HepG2 (cell line): Measurements from ENCODE around the gene C6orf15. TPM values are rescaled to one million over a fixed set of nuclear protein-coding genes. Genes with fewer than 3 reads are reported as not detected.

Experiments
- ATAC-seq: fragments of 200-7000 bp; cut with Tn5 transposase; 3 replicates; pipeline ENCODE4 v1.9.1; 2020; ENCODE audit warnings: mild to moderate bottlenecking, moderate library complexity
- BruUV-seq: library from RNA; stranded (reverse); fragments of 400-500 nt; replicated peaks from 2 replicates; lab custom pipeline; 2021; lab: Mats Ljungman, UMichigan
- CTCF ChIA-PET: fragments of 300-600 bp; formaldehyde crosslinking; extraction: SDS; loops from one replicate; lab custom pipeline; 2021; ENCODE audit warnings: low total read pairs, inconsistent platforms, low intra/inter-chr PET ratio; lab: Yijun Ruan, JAX
- POLR2A ChIA-PET: fragments of 350-600 bp; sonication (Branson Sonifier 250); formaldehyde crosslinking; loops from one replicate; lab custom pipeline; 2020; ENCODE audit warnings: antibody characterized with exemption, inconsistent platforms; lab: Yijun Ruan, JAX
- DNase-seq: peaks from one replicate; pipeline ENCODE4 v3.0.0-alpha.2; 2015; ENCODE audit warnings: low spot score
- FAIRE-seq: peaks from 3 replicates; lab custom pipeline; 2011; peaks lifted over from hg19 to GRCh38; lab: Jason Lieb, UNC
- H2AFZ ChIP-seq: one replicate; pipeline ENCODE4 v1.6.1; 2011; ENCODE audit warnings: low read length, inconsistent platforms
- H3K27ac ChIP-seq: fragments of 300-600 bp; 3 replicates; pipeline ENCODE4 v1.8.0; 2011; ENCODE audit warnings: mixed run types, mild to moderate bottlenecking, mixed read lengths, low read length, inconsistent platforms; ENCODE audit not compliant: insufficient read depth; ENCODE audit errors: extremely low read length
- H3K27me3 ChIP-seq, 2 experiments: fragments of 200-600 bp in 1 of 2; 2 replicates in 1 of 2; 3 replicates in 1 of 2; pipeline versions ENCODE4 v1.6.0 to v1.8.0; 2011; ENCODE audit warnings: low read length in 2 of 2, mild to moderate bottlenecking in 2 of 2, moderate library complexity in 2 of 2, inconsistent platforms in 1 of 2; ENCODE audit not compliant: insufficient read depth in 2 of 2, control insufficient read depth in 1 of 2
- H3K36me3 ChIP-seq, 2 experiments: fragments of 200-600 bp in 1 of 2; replicated peaks in 1 of 2; 2 replicates in 1 of 2; 3 replicates in 1 of 2; pipeline versions ENCODE4 v1.5.1 to v1.8.0; 2011; ENCODE audit warnings: low read length in 2 of 2, inconsistent platforms in 1 of 2; ENCODE audit not compliant: insufficient read depth in 2 of 2, control insufficient read depth in 1 of 2
- H3K4me1 ChIP-seq: 2 replicates; pipeline ENCODE4 v1.5.1; 2012; ENCODE audit warnings: low read length, inconsistent platforms; ENCODE audit not compliant: insufficient read depth
- H3K4me2 ChIP-seq: 2 replicates; pipeline ENCODE4 v1.6.0; 2011; ENCODE audit warnings: low read depth, low read length, inconsistent platforms
- H3K4me3 ChIP-seq, 3 experiments: fragments of 200-600 bp in 1 of 3; sonication (generic), shearing (Covaris generic) in 1 of 3; replicated peaks in 1 of 3; 2 replicates each; pipeline ENCODE4 v1.5.1; 2011 to 2016; ENCODE audit warnings: low read length in 3 of 3, inconsistent platforms in 2 of 3, low read depth in 2 of 3, mild to moderate bottlenecking in 2 of 3, control low read depth in 1 of 3, mixed read lengths in 1 of 3; ENCODE audit not compliant: insufficient read depth in 1 of 3
- H3K79me2 ChIP-seq: one replicate; pipeline ENCODE4 v1.6.1; 2011; ENCODE audit warnings: low read length, inconsistent platforms; ENCODE audit not compliant: insufficient read depth
- H3K9ac ChIP-seq: 2 replicates; pipeline ENCODE4 v1.6.0; 2011; ENCODE audit warnings: mild to moderate bottlenecking, low read depth, low read length, inconsistent platforms; ENCODE audit not compliant: insufficient read depth
- H3K9me3 ChIP-seq: 2 replicates; pipeline ENCODE4 v1.5.1; 2012; ENCODE audit warnings: mild to moderate bottlenecking, low read length
- H4K20me1 ChIP-seq: 2 replicates; pipeline ENCODE4 v1.6.0; 2011; ENCODE audit warnings: inconsistent platforms, mild to moderate bottlenecking, low read length, moderate library complexity; ENCODE audit not compliant: insufficient read depth
- ARHGAP35 ChIP-seq: sonication (generic); formaldehyde crosslinking; IDR thresholded peaks from 2 replicates; pipeline ENCODE4 v1.9.0; 2022; ENCODE audit warnings: mild to moderate bottlenecking, inconsistent platforms, moderate library complexity, missing genetic modification reagents, borderline replicate concordance
- ATF1 ChIP-seq: IDR thresholded peaks from 2 replicates; pipeline ENCODE4 v1.6.1; 2016; ENCODE audit warnings: mild to moderate bottlenecking, control low read depth
- CBX2 ChIP-seq, 2 experiments: fragments of 200-600 bp in 1 of 2; sonication (generic); formaldehyde crosslinking in 1 of 2; IDR thresholded peaks; 2 replicates each; pipeline versions ENCODE4 v1.7.0 to v1.8.1; 2018 to 2022; ENCODE audit warnings: low read depth in 2 of 2, low read length in 1 of 2, mild to moderate bottlenecking in 1 of 2, missing genetic modification reagents in 1 of 2
- GABPB1 ChIP-seq: IDR thresholded peaks from 2 replicates; pipeline ENCODE4 v1.6.1; 2016; ENCODE audit warnings: mild to moderate bottlenecking, missing genetic modification reagents, moderate library complexity, missing compliant biosample characterization
- GMEB2 ChIP-seq: IDR thresholded peaks from 2 replicates; pipeline ENCODE4 v1.6.1; 2016; ENCODE audit warnings: missing biosample characterization, missing genetic modification reagents, low read depth
- IRF9 ChIP-seq: sonication (generic); formaldehyde crosslinking; IDR thresholded peaks from 2 replicates; pipeline ENCODE4 v1.8.0; 2022; ENCODE audit warnings: missing genetic modification reagents, mild to moderate bottlenecking, borderline replicate concordance
- KAT2B ChIP-seq: fragments of 150-350 bp; IDR thresholded peaks from 2 replicates; pipeline ENCODE4 v1.6.1; 2014; ENCODE audit warnings: low read depth, low read length, borderline replicate concordance
- PATZ1 ChIP-seq: sonication (generic); formaldehyde crosslinking; IDR thresholded peaks from 2 replicates; pipeline ENCODE4 v1.4.0; 2020; ENCODE audit warnings: missing genetic modification reagents
- PITX1 ChIP-seq: sonication (generic); formaldehyde crosslinking; IDR thresholded peaks from 2 replicates; pipeline ENCODE4 v1.5.1; 2020; ENCODE audit warnings: mild to moderate bottlenecking, missing genetic modification reagents
- RFXANK ChIP-seq: IDR thresholded peaks from 2 replicates; pipeline ENCODE4 v1.6.1; 2016
- SMAD9 ChIP-seq: sonication (generic); formaldehyde crosslinking; IDR thresholded peaks from 2 replicates; pipeline ENCODE4 v1.5.1; 2020; ENCODE audit warnings: mild to moderate bottlenecking, missing genetic modification reagents
- SRSF1 ChIP-seq: fragments of 200-400 bp; formaldehyde crosslinking; optimal IDR thresholded peaks from 2 replicates; pipeline ENCODE3; 2017; ENCODE audit warnings: mild to moderate bottlenecking, low read depth, low read length, moderate library complexity
- ZBED4 ChIP-seq: sonication (generic); formaldehyde crosslinking; IDR thresholded peaks from 2 replicates; pipeline ENCODE4 v1.4.0; 2020; ENCODE audit warnings: missing genetic modification reagents, borderline replicate concordance
- ZNF569 ChIP-seq: sonication (generic); formaldehyde crosslinking; IDR thresholded peaks from 2 replicates; pipeline ENCODE4 v1.5.0; 2020; ENCODE audit warnings: mild to moderate bottlenecking, missing genetic modification reagents, moderate library complexity, borderline replicate concordance
- ZNF570 ChIP-seq: sonication (generic); formaldehyde crosslinking; IDR thresholded peaks from 2 replicates; pipeline ENCODE4 v1.4.0; 2020; ENCODE audit warnings: mild to moderate bottlenecking, missing genetic modification reagents, borderline replicate concordance
- WGBS: methylation state at CpG from one replicate; pipeline ENCODE4 v1.1.6; 2017; ENCODE audit warnings: low lambda C conversion rate; 5-methylcytosine and 5-hydroxymethylcytosine counted together
- in situ Hi-C: cut with HindIII; loops from 2 replicates; pipeline ENCODE4 v1.10.0; 2017; ENCODE audit warnings: low pct_unique_long_range_greater_than_20kb; ENCODE audit not compliant: extremely low pct_ligation_motif_present
- intact Hi-C: fragments of 100-400 bp; cut with micrococcal nuclease; formaldehyde crosslinking; loops from one replicate; pipeline ENCODE4 v1.10.0; 2022; ENCODE audit not compliant: unreplicated experiment
- polyA plus RNA-seq, 8 experiments: library from polyadenylated mRNA; depleted of rRNA in 3 of 8; stranded (reverse) in 7 of 8; unstranded in 1 of 8; fragments of >200 nt; fragmentation: Illumina TruSeq in 4 of 8; extraction: Trizol in 4 of 8; gene quantifications; 2 replicates each; pipeline versions ENCODE4 v1.2.1 to v1.2.3, GENCODE V29; 2011 to 2016; ENCODE audit warnings: low read depth in 4 of 8, missing spikeins in 1 of 8, mixed read lengths in 1 of 8; ENCODE audit not compliant: insufficient read depth in 1 of 8
- total RNA-seq, 5 experiments: library from RNA; depleted of rRNA; stranded (reverse); fragments of >200 nt; fragmentation: Illumina TruSeq; extraction: Trizol; gene quantifications; 2 replicates each; pipeline ENCODE4 v1.2.3, GENCODE V29; 2016; ENCODE audit warnings: low read depth in 1 of 5

Gene C6orf15
- total and polyA plus RNA-seq, 2 of the 13 experiments (the other 11 are each of a cell fraction or from before 2014, with no cell fraction given): not detected

- H3K4me1 ChIP-seq: peaks cover 7% of the 10 kb centered on the region
- ChIA-PET CTCF (no interaction called here), POLR2A (no interaction called here)
- WGBS: 21% methylated on average over 12 of the region's 12 CpGs
- no peak overlapping the region for H2AFZ ChIP-seq
- FAIRE-seq (no peak), ATAC-seq (no peak), DNase-seq (no peak)
- H3K79me2 ChIP-seq: no peaks in the 10 kb centered on the region
- H3K27me3 ChIP-seq: peaks cover 0 to 49% of the 10 kb centered on the region in 2 experiments; a peak in 3 of 5 replicates
- no peak overlapping the region for H3K4me3 ChIP-seq
- no peak overlapping the region for H3K4me2 ChIP-seq
- intact Hi-C loops (loop anchor here (2.0 kb wide), 1 partner anchor 17 kb away; no protein-coding TSS in a partner anchor), in situ Hi-C loops (no loop called here)
- BruUV-seq: no TSS peak
- H3K9me3 ChIP-seq: no peaks in the 10 kb centered on the region
- no peaks in the 10 kb centered on the region for H4K20me1 ChIP-seq
- no peaks in the 10 kb centered on the region for H3K36me3 ChIP-seq
- no peak overlapping the region for H3K9ac ChIP-seq
- H3K27ac ChIP-seq: no peak overlapping the region
- TF ChIP-seq RFXANK (CRISPR knock-in tag) (no peak), GMEB2 (no peak), SRSF1 (no peak), ATF1 (CRISPR knock-in tag) (no peak), PITX1 (CRISPR knock-in tag) (no peak), KAT2B (no peak), ARHGAP35 (CRISPR knock-in tag) (no peak), IRF9 (CRISPR knock-in tag) (no peak), PATZ1 (CRISPR knock-in tag) (no peak), ZNF570 (no peak), CBX2 (IDR thresholded peaks at IDR 0.05; ENCODE audit: low read depth, low read length) (no peak), CBX2 (CRISPR knock-in tag; IDR thresholded peaks at IDR 0.05; ENCODE audit: low read depth) (no peak), ZBED4 (CRISPR knock-in tag) (no peak), ZNF569 (no peak), SMAD9 (CRISPR knock-in tag) (no peak), GABPB1 (CRISPR knock-in tag) (no peak)
These were observed 13.4 kb upstream of the C6orf15 start for GRCh38 chr6:31125586-31126363.
